ENCODE measurements around the gene KIF17.

KIF17 gene

DNA sequence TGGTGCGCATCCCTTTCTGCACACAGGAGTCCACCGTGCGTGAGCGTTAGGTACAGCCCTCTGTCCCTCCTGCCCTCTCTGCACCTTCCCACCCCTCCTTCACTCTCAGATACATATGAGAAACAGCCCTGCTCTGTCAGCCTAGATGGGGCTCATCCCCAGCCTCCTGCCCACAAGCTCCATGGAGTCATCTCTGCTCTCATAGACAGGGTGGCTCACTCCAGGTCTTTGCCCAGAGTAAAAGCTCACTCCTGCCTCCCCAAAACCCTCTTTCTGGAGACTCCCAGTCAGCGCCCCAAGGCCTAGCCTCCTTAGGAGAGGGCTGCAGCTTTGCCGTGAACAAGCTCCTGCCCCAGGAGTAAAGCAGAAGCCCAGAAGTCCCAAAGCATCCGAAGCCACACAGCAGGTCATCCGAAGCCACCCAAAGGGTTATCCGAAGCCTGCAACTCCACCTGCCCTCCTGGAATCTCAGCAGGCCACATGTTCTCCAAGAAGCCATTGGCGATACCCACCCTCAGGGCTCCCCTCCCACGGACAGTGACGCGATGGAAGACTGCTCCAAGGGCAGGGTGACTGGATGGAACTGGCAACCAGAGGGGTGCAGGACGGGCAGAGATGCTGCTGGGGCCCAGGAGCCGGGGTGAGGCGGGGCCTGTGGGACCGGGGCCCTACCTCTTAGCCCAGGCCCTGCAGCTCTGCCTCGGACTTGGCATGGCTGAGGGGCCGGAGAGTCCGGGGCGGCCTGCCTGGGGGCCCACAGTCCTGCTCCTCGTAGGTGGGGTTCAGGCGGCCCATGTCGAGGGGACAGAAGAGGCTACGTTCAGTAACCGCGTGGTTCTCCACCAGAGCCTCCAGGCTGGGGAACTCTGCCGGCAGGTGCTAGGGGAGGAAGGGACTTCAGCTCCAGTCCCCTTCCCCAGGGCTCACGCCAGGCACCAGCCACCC is 3.6 kb upstream of the KIF17 start:
- no peak overlapping the region for H3K27ac ChIP-seq (ENCODE audit: low read depth, low read length)
- no peaks in the 10 kb centered on the region for H3K9me3 ChIP-seq (ENCODE audit: control insufficient read depth, insufficient read depth, low read length)
- no peak overlapping the region for H3K4me3 ChIP-seq (ENCODE audit: low read length)
- no peak overlapping the region for H3K4me2 ChIP-seq (ENCODE audit: low read length)
- H3K9me2 ChIP-seq (replicated peaks; ENCODE audit: control insufficient read depth, low read length) = no peaks in the 10 kb centered on the region
- no peaks in the 10 kb centered on the region for H3K36me3 ChIP-seq (ENCODE audit: control insufficient read depth, low read length)
- H3K79me2 ChIP-seq (ENCODE audit: control insufficient read depth, low read length) = no peaks in the 10 kb centered on the region
- no peaks in the 10 kb centered on the region for H4K20me1 ChIP-seq (ENCODE audit: control insufficient read depth, insufficient read depth, low read depth, low read length)
- TF ChIP-seq CTCF (IDR thresholded peaks at IDR 0.05; ENCODE audit: low read depth, low read length, poor library complexity, severe bottlenecking) = no peak
- TF ChIP-seq EZH2phosphoT487 (IDR thresholded peaks at IDR 0.05; ENCODE audit: borderline replicate concordance, low read length) = no peak
- no peaks in the 10 kb centered on the region for H3F3A ChIP-seq (ENCODE audit: control insufficient read depth, insufficient read depth)
- H3K27me3 ChIP-seq (ENCODE audit: control insufficient read depth, low read length) = peaks cover 21% of the 10 kb centered on the region
- peaks cover 3% of the 10 kb centered on the region; the same call in 1 of the 2 replicates for H3K4me1 ChIP-seq (ENCODE audit: control insufficient read depth, low read length)

- TF ChIP-seq CTCF (IDR thresholded peaks at IDR 0.05; ENCODE audit: low read depth, low read length, poor library complexity, severe bottlenecking) (no peak), EZH2phosphoT487 (IDR thresholded peaks at IDR 0.05; ENCODE audit: borderline replicate concordance, low read length) (no peak)
- peaks cover 3% of the 10 kb centered on the region; the same call in 1 of the 2 replicates for H3K4me1 ChIP-seq (ENCODE audit: control insufficient read depth, low read length)
- H3K27me3 ChIP-seq (ENCODE audit: control insufficient read depth, low read length) = peaks cover 21% of the 10 kb centered on the region
- H4K20me1 ChIP-seq (ENCODE audit: control insufficient read depth, insufficient read depth, low read depth, low read length) = no peaks in the 10 kb centered on the region
- H3K4me2 ChIP-seq (ENCODE audit: low read length) = no peak overlapping the region
- no peak overlapping the region for H3K4me3 ChIP-seq (ENCODE audit: low read length)
- no peaks in the 10 kb centered on the region for H3F3A ChIP-seq (ENCODE audit: control insufficient read depth, insufficient read depth)
- H3K36me3 ChIP-seq (ENCODE audit: control insufficient read depth, low read length) = no peaks in the 10 kb centered on the region
- no peaks in the 10 kb centered on the region for H3K79me2 ChIP-seq (ENCODE audit: control insufficient read depth, low read length)
- H3K9me2 ChIP-seq (replicated peaks; ENCODE audit: control insufficient read depth, low read length) = no peaks in the 10 kb centered on the region
- no peak overlapping the region for H3K27ac ChIP-seq (ENCODE audit: low read depth, low read length)
- no peaks in the 10 kb centered on the region for H3K9me3 ChIP-seq (ENCODE audit: control insufficient read depth, insufficient read depth, low read length)
These were observed 2.9 kb upstream of the KIF17 start for GRCh38 chr1:20720631-20721091.

DNA sequence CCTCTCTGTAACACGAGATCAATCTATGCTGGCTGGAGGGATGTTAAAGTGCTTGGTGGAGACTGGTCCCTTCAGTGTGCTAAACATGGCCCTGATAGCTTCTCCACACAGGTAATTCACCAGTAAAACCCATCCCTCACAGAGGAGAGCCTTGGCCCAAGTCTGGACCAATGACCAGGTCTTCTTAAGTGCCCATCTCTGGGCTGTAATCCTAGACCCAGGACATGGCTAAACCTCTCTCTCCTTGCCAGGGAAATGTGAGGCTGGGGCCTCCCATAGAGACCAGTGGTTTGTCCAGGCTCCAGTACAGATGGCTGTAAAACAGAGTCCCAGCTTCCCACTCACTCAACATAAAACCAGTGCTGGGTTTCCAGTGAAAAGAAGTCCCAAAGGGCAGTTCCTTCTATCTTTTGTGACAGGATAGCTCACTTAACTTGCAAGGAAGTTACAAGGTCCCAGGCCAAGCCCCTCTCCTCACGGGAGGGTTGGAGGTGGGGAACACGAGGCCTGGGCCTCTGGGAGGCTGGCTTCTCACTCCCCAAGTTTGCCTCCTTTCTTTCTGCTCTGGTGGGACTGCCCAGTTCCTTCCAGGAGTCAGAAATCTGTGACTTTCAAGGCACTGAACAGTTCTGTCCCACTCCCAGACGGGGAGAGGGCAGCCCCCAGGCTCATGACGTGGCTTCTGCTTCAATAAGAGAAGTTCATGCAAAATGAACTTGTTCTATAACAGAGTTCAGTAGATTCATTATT is 2.2 kb upstream of the KIF17 start:
- Histone ChIP-seq H3K79me2 (ENCODE audit: control insufficient read depth, low read length) (no peaks in the 10 kb centered on the region), H3K4me2 (ENCODE audit: low read length) (no peak overlapping the region), H3K9me3 (ENCODE audit: control insufficient read depth, insufficient read depth, low read length) (no peaks in the 10 kb centered on the region), H3K4me3 (ENCODE audit: low read length) (no peak overlapping the region), H3K36me3 (ENCODE audit: control insufficient read depth, low read length) (no peaks in the 10 kb centered on the region), H4K20me1 (ENCODE audit: control insufficient read depth, insufficient read depth, low read depth, low read length) (no peaks in the 10 kb centered on the region), H3K27me3 (ENCODE audit: control insufficient read depth, low read length) (peaks cover 21% of the 10 kb centered on the region), H3F3A (ENCODE audit: control insufficient read depth, insufficient read depth) (no peaks in the 10 kb centered on the region), H3K4me1 (ENCODE audit: control insufficient read depth, low read length) (peaks cover 3% of the 10 kb centered on the region; the same call in 1 of the 2 replicates), H3K27ac (ENCODE audit: low read depth, low read length) (no peak overlapping the region), H3K9me2 (replicated peaks; ENCODE audit: control insufficient read depth, low read length) (no peaks in the 10 kb centered on the region)
- TF ChIP-seq CTCF (IDR thresholded peaks at IDR 0.05; ENCODE audit: low read depth, low read length, poor library complexity, severe bottlenecking) (no peak), EZH2phosphoT487 (IDR thresholded peaks at IDR 0.05; ENCODE audit: borderline replicate concordance, low read length) (no peak)

Data from DOHH2 (cell line).